Activated CD4-positive, alpha-beta memory T cell treated with anti-CD3 and anti-CD28 coated beads for 36 hours (primary cell): ENCODE results near the gene DAPL1. TPM values are rescaled to one million over a fixed set of nuclear protein-coding genes. Genes with fewer than 3 reads are reported as not detected.

Experiments
- CTCF ChIA-PET: fragments of 350-600 bp; sonication (Branson Sonifier 250); formaldehyde crosslinking; loops from one replicate; lab custom pipeline; 2021; ENCODE audit warnings: antibody characterized with exemption, inconsistent platforms; lab: Charles Lee
- POLR2A ChIA-PET: fragments of 350-600 bp; sonication (Branson Sonifier 250); formaldehyde crosslinking; loops from one replicate; lab custom pipeline; 2021; ENCODE audit warnings: antibody characterized with exemption; lab: Charles Lee
- DNase-seq: peaks from one replicate; pipeline ENCODE4 v3.0.0-alpha.2; 2020
- H3K27ac Mint-ChIP-seq: one replicate; pipeline ENCODE4 v1.8.0; 2021; ENCODE audit warnings: mixed read lengths
- H3K27me3 Mint-ChIP-seq: one replicate; pipeline ENCODE4 v1.8.0; 2021; ENCODE audit warnings: mixed read lengths
- H3K36me3 Mint-ChIP-seq: one replicate; pipeline ENCODE4 v1.8.0; 2021; ENCODE audit warnings: mixed read lengths
- H3K4me1 Mint-ChIP-seq: one replicate; pipeline ENCODE4 v1.8.0; 2021; ENCODE audit warnings: low read depth, mixed read lengths
- H3K4me3 Mint-ChIP-seq: one replicate; pipeline ENCODE4 v1.8.0; 2021; ENCODE audit warnings: mild to moderate bottlenecking, mixed read lengths
- H3K9me3 Mint-ChIP-seq: one replicate; pipeline ENCODE4 v1.8.0; 2021; ENCODE audit warnings: mixed read lengths
- intact Hi-C: fragments of 100-400 bp; cut with micrococcal nuclease; formaldehyde crosslinking; loops from one replicate; pipeline ENCODE4 v1.15.1; 2023
- total RNA-seq, 2 experiments: library from RNA; stranded (reverse); gene quantifications; one replicate each; pipeline ENCODE4 v1.2.3, GENCODE V29; 2021

Gene DAPL1
- total RNA-seq, 2 experiments from 2014 or later, result not detected

DNA sequence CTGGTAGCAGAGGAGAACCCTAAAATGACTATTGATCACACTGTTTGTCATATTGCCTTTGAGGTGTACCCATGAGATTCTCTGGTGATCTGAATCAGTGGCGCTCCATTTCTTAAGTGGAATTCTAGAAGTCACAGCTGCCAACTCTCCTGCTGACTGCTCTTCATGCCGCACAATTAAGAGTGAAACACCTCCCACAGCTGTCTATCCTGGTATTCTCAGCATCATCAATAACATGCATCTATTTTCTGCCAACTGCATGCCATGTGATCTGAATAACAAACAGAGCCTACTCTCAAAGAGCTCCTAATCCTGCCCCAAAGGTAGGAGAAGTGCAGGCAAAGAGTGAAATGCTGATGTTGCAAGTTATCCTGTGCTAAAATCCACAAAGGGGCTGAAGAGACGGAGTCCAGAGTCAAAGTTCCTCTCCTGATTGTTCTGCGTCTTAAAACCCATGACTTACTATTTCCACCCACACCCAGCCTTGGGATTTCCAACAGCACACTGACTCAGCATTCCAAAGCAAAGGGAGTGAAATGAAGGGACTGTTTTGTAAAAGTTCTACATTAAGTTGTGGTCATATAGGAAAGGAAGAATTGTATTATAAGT lies 13.7 kb upstream of the DAPL1 start:
- no peaks in the 10 kb centered on the region for H3K9me3 Mint-ChIP-seq
- peaks cover 12% of the 10 kb centered on the region for H3K27me3 Mint-ChIP-seq
- POLR2A ChIA-PET, result no interaction called here
- CTCF ChIA-PET, result no interaction called here
- intact Hi-C loops, result no loop called here
- no peaks in the 10 kb centered on the region for H3K4me1 Mint-ChIP-seq
- H3K36me3 Mint-ChIP-seq, result no peaks in the 10 kb centered on the region
- DNase-seq, result no peak
- H3K4me3 Mint-ChIP-seq, result no peak overlapping the region
- H3K27ac Mint-ChIP-seq, result no peak overlapping the region

DNA sequence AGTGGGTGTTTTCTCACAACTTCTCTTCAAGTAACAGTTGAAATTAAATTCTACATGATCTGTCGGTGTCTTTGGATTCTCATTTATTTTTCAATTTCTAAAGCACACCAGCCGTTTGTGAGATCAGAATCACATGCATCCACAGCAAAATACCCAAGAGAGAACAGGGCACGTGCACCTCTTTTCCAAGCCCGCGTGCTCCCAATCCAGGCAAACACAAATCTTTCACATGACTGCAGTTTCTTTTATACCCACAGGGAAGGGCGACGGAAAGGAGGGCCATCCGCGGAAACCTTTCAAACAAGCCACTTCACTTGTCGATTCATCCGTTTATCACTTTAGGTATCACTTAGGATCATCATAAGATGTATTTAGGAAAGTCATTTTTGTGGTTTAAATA lies 13.0 kb upstream of the DAPL1 start:
- peaks cover 12% of the 10 kb centered on the region for H3K27me3 Mint-ChIP-seq
- H3K36me3 Mint-ChIP-seq, result no peaks in the 10 kb centered on the region

DNA sequence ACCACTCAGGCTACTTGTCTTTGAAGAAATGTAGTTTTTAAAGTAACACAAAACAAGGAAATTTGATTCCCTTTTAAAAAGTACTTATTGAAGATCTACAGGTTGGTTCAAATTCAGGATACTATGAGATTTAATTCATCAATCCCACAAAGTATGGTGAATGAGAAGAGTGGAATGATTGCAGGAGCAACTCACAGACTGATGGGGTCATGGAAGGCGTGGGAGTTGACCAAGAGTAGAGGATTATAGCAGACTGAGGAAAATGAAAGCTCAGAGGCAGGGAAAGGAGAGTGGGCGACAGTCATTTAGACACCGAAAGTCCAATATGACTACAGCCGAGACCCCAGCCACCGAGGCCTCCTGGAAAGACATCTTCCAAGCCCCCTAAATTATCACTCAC lies 12.5 kb upstream of the DAPL1 start:
- DNase-seq, result no peak
- ChIA-PET CTCF (no interaction called here), POLR2A (no interaction called here)
- no peak overlapping the region for H3K27ac Mint-ChIP-seq
- no peaks in the 10 kb centered on the region for H3K4me1 Mint-ChIP-seq
- intact Hi-C loops, result no loop called here
- H3K27me3 Mint-ChIP-seq, result peaks cover 14% of the 10 kb centered on the region
- no peaks in the 10 kb centered on the region for H3K36me3 Mint-ChIP-seq
- H3K4me3 Mint-ChIP-seq, result no peak overlapping the region
- no peaks in the 10 kb centered on the region for H3K9me3 Mint-ChIP-seq

More for the DNA sequence above, 13.0 kb upstream of the DAPL1 start:
- Mint-ChIP-seq H3K9me3 (no peaks in the 10 kb centered on the region), H3K4me1 (no peaks in the 10 kb centered on the region), H3K4me3 (no peak overlapping the region), H3K27ac (no peak overlapping the region)
- intact Hi-C loops, result no loop called here
- DNase-seq, result no peak
- ChIA-PET CTCF (no interaction called here), POLR2A (no interaction called here)

DNA sequence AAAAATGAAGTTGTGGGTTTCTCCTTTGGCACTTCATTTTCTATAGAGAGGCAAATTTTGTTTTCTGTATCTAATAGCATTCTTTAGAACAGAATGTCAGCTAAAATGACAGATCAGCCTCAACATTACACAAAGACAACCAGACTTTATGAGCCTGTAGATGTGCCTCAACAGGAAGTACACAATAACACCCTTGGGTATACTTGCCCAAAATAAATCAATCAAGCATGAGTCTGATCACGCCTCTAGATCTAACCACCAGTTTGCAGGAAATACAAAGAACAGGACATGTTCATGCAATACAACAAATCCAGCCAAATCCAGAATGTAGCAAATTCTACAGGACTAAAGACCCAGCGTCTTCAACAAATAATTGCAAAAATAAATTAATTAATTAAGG lies 11.2 kb upstream of the DAPL1 start:
- no peak overlapping the region for H3K27ac Mint-ChIP-seq
- H3K4me1 Mint-ChIP-seq, result no peaks in the 10 kb centered on the region
- no peaks in the 10 kb centered on the region for H3K9me3 Mint-ChIP-seq
- H3K4me3 Mint-ChIP-seq, result no peak overlapping the region
- no peak for DNase-seq
- H3K36me3 Mint-ChIP-seq, result no peaks in the 10 kb centered on the region
- intact Hi-C loops, result no loop called here
- peaks cover 16% of the 10 kb centered on the region for H3K27me3 Mint-ChIP-seq
- ChIA-PET POLR2A (no interaction called here), CTCF (no interaction called here)

DNA sequence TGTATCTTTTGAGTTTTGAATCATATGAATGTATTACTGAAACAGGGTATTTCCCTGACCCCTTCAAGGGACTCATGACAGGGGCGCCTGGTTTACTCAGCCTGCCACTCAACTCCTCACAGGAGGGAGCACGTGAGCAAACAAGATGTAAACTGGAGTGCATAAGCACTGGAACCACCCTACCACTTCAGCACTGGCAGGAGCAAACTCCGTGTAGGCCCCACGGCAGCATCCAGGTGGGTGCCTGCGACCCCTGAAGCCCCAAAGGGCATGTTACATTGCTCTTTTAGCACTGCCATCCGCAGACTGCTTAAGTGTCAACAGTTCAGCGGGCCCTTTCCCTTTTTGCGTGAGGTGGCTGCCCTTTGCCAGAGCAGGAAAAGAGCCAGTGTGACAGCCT lies 8.2 kb upstream of the DAPL1 start:
- POLR2A ChIA-PET, result no interaction called here
- no peaks in the 10 kb centered on the region for H3K36me3 Mint-ChIP-seq
- DNase-seq, result no peak
- no peak overlapping the region for H3K27ac Mint-ChIP-seq
- CTCF ChIA-PET, result no interaction called here
- H3K9me3 Mint-ChIP-seq, result no peaks in the 10 kb centered on the region
- intact Hi-C loops, result no loop called here
- no peak overlapping the region for H3K4me3 Mint-ChIP-seq
- H3K27me3 Mint-ChIP-seq, result peaks cover 16% of the 10 kb centered on the region
- no peaks in the 10 kb centered on the region for H3K4me1 Mint-ChIP-seq

DNA sequence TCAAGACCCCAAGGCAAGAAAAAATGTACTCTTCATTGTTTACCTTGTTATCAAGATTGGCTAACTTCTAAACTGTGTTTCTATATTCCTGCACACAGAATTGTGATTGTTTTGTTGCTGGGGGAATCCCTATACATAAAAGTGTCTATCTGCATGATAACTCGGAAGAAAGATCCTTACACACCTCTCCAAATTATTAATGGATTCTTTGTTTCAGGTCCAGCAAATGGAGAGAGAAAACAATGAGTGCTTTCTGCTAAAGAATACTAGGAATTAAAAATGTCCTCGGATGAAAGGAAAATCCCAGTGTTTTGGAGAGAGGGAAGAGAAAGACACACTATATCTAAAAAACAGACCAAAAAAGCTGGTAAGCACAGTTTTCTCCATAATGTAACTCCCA lies 6.2 kb upstream of the DAPL1 start:
- intact Hi-C loops, result no loop called here
- POLR2A ChIA-PET, result no interaction called here
- peaks cover 13% of the 10 kb centered on the region for H3K27me3 Mint-ChIP-seq
- H3K27ac Mint-ChIP-seq, result no peak overlapping the region
- no peaks in the 10 kb centered on the region for H3K9me3 Mint-ChIP-seq
- H3K4me1 Mint-ChIP-seq, result no peaks in the 10 kb centered on the region
- CTCF ChIA-PET, result no interaction called here
- DNase-seq, result no peak
- H3K4me3 Mint-ChIP-seq, result no peak overlapping the region
- no peaks in the 10 kb centered on the region for H3K36me3 Mint-ChIP-seq

DNA sequence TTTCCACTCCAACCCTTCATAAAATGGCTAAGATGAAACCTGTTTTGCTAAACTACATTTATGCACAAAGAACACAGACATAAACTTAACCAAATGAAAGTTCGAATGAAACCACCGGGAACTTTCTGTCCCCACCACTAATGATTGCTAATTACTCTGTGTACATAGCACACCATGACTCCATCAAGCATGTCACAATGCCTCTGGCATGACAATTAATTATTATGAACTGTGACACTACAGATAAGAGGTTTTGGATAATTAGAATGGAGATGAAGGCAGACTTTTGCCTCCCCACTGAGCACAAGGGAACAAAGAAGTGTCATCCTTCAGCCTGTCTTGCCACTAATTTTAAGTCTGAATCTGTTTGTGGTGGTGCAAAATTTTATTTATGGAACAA lies 1.5 kb downstream of the DAPL1 start:
- ChIA-PET POLR2A (no interaction called here), CTCF (no interaction called here)
- H3K27ac Mint-ChIP-seq, result no peak overlapping the region

DNA sequence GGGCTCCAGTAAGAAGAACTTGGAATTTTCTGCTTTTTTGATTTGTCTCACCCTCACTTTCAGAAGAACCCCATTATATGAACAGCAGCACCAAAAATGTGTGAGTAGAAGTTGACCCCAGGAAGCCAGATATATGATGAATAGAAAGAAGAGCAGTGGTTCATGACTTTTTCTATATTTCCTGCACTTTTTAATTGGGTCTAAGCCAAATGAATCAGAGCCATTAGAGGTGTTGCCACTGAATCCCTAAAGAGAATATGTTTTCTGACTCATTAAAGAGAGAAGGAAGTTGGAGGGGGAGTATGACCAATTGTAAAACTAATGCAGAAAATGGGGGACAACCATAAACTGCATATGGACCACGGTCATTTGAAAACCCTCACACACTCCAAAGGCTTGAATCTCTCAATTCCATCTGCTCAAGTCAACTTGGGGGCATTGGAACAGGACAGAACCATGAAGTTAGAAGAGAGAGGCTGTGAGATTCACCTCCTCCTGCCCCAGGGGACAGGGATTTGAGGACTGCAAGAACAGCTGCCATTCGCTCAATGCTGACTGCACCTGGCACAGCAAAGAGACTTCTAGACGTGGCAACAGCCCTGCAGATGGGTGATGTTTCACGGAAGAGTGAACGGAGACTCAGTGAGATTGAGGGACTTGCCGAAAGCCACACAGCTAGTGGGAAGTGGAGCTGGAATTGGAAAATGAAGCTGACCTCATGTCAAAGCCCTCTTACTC lies 3.0 kb downstream of the DAPL1 start:
- DNase-seq, result no peak
- Mint-ChIP-seq H3K4me1 (peaks cover 4% of the 10 kb centered on the region), H3K27me3 (peaks cover 13% of the 10 kb centered on the region), H3K4me3 (no peak overlapping the region), H3K27ac (no peak overlapping the region), H3K36me3 (no peaks in the 10 kb centered on the region), H3K9me3 (no peaks in the 10 kb centered on the region)
- POLR2A ChIA-PET, result no interaction called here
- CTCF ChIA-PET, result no interaction called here
- intact Hi-C loops, result no loop called here

More for the DNA sequence above, 1.5 kb downstream of the DAPL1 start:
- intact Hi-C loops, result no loop called here
- Mint-ChIP-seq H3K4me3 (no peak overlapping the region), H3K4me1 (peaks cover 4% of the 10 kb centered on the region), H3K27me3 (peaks cover 13% of the 10 kb centered on the region), H3K9me3 (no peaks in the 10 kb centered on the region), H3K36me3 (no peaks in the 10 kb centered on the region)
- DNase-seq, result no peak

DNA sequence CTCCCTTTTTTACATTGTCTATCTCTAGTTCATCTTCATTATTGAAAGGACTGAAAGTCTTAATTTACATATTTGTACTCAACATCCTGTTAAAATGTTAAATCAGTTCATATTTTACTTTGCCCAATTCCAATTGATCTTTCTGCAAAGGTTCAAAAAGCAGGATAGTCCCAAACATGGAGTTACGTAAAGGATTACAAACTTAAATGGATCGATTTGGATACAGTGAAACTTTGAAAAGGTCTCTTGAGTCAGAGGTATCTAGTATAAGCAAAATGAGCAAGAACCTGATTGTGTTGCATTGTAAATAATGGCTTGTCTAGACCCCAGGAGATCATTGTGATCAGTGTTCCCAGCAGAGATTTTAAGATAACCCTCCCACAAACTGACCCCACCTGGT lies 4.1 kb downstream of the DAPL1 start:
- Mint-ChIP-seq H3K4me1 (peaks cover 4% of the 10 kb centered on the region), H3K36me3 (no peaks in the 10 kb centered on the region), H3K27ac (no peak overlapping the region), H3K27me3 (peaks cover 13% of the 10 kb centered on the region), H3K4me3 (no peak overlapping the region), H3K9me3 (no peaks in the 10 kb centered on the region)
- ChIA-PET CTCF (no interaction called here), POLR2A (no interaction called here)
- no peak for DNase-seq
- intact Hi-C loops, result no loop called here

DNA sequence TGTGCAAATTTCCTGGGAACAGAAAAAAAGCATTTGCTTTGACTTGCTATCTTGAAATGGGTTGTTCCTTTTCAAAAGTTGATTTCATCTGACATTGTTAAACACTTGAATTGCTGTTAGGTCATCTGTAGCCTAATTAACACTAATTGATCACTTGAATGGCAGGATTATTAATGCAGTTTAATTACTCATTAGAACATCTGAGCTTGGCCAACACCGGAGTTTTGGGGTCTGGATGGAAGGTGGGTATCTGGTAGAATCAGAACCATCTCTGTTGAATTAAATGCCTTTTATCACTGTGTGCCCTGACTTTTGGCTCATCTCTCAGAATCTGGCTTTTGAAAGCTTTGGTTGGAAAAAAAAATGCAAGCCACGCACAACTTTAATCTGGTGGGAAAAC lies 8.4 kb downstream of the DAPL1 start:
- CTCF ChIA-PET, result no interaction called here
- intact Hi-C loops, result no loop called here

DNA sequence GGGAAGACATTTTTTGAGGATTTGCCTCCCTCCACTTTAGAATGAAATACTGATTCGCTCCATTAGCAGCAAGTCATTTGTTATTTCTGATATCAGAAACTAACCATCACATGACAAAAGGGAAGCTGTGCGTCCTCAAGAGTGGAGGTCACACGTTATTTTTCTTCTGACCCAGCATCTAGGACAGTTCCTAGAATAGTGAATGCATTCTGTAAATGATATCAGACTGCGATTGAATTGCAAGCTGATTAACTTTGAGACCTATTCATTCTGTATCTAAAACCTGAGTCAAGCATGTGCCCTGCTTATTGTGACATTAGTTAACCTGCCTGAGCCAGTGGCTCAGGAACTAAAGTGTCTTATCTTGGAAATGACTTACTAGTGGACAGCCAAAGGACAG lies 10.1 kb downstream of the DAPL1 start:
- Mint-ChIP-seq H3K27ac (no peak overlapping the region), H3K36me3 (no peaks in the 10 kb centered on the region), H3K9me3 (no peaks in the 10 kb centered on the region), H3K4me1 (no peaks in the 10 kb centered on the region), H3K4me3 (no peak overlapping the region), H3K27me3 (peaks cover 1% of the 10 kb centered on the region)
- DNase-seq, result no peak
- intact Hi-C loops, result no loop called here
- ChIA-PET POLR2A (no interaction called here), CTCF (interaction anchor here (0.5 kb wide), 1 partner anchor 1504 kb away, joined by 3 read pairs; no protein-coding TSS in a partner anchor)

More for the DNA sequence above, 8.4 kb downstream of the DAPL1 start:
- H3K4me3 Mint-ChIP-seq, result no peak overlapping the region
- H3K4me1 Mint-ChIP-seq, result no peaks in the 10 kb centered on the region
- H3K27me3 Mint-ChIP-seq, result peaks cover 8% of the 10 kb centered on the region
- no peak overlapping the region for H3K27ac Mint-ChIP-seq
- POLR2A ChIA-PET, result no interaction called here
- H3K9me3 Mint-ChIP-seq, result no peaks in the 10 kb centered on the region
- no peaks in the 10 kb centered on the region for H3K36me3 Mint-ChIP-seq
- DNase-seq, result no peak

DNA sequence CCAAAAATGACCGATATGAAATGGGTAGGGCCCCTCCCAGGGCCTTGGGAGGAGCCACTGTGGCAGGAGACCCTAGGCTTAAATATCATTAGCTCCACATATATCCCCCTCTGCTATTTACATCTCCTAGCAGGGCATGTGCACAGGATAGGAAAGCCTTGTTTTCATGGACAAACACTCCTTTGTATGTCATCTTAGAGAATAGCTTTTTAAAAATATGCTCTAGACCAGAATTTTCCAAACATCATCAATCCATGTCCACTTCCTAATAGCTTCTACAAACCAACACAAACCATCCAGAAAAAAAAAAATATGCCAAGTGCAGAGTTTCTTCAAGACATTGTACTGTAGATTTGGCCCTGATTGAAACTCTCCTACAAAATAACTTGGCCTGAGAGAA lies 10.8 kb downstream of the DAPL1 start:
- Mint-ChIP-seq H3K4me1 (no peaks in the 10 kb centered on the region), H3K4me3 (no peak overlapping the region), H3K27ac (no peak overlapping the region), H3K27me3 (peaks cover 1% of the 10 kb centered on the region), H3K36me3 (no peaks in the 10 kb centered on the region), H3K9me3 (no peaks in the 10 kb centered on the region)
- no peak for DNase-seq
- CTCF ChIA-PET, result no interaction called here
- intact Hi-C loops, result no loop called here
- POLR2A ChIA-PET, result interaction anchor here (0.5 kb wide), 1 partner anchor 1462 kb away, joined by 4 read pairs; no protein-coding TSS in a partner anchor

DNA sequence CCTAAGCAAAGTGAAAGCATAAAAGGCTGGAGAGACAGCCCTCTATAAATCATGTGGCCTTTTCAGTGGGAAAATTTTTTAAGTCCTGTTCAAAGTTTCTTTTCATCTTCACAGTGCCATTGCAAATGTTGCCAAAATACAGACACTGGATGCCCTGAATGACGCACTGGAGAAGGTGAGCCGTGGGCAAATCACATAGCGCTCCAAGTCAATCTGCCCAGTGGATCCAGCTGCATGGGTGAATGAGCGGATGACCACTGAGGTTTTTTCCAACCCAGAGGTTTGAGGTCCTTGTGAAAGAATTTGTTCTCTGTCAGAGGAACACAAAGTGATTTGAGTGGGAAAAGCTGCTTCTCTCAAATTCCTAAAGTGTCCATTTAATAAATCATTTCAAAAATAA lies 11.8 kb downstream of the DAPL1 start:
- H3K4me1 Mint-ChIP-seq, result no peaks in the 10 kb centered on the region
- no peak overlapping the region for H3K4me3 Mint-ChIP-seq
- H3K27ac Mint-ChIP-seq, result no peak overlapping the region
- H3K36me3 Mint-ChIP-seq, result no peaks in the 10 kb centered on the region
- no peak for DNase-seq
- CTCF ChIA-PET, result interaction anchor here (0.7 kb wide), 1 partner anchor 10 kb away, joined by 3 read pairs; no protein-coding TSS in a partner anchor
- H3K9me3 Mint-ChIP-seq, result no peaks in the 10 kb centered on the region
- POLR2A ChIA-PET, result no interaction called here
- intact Hi-C loops, result no loop called here
- H3K27me3 Mint-ChIP-seq, result peaks cover 1% of the 10 kb centered on the region
